ENCODE data around the gene PTPRN2.
"Not testable (repeated sequence)": the region's sequence is repeated elsewhere in the genome, so short reads cannot be mapped to it uniquely, and the experiment has no call there.

The PTPRN2 gene

GRCh38 chr7:157928808-157929425 lies 658.7 kb downstream of the PTPRN2 start:
- no peak for FAIRE-seq

GRCh38 chr7:157928171-157928794 lies 659.3 kb downstream of the PTPRN2 start:
- no peak for FAIRE-seq

GRCh38 chr7:157927313-157927925 lies 660.2 kb downstream of the PTPRN2 start:
- FAIRE-seq: no peak

- FAIRE-seq: no peak
Measured at GRCh38 chr7:157926521-157927150, 661.0 kb downstream of the PTPRN2 start.

GRCh38 chr7:157926107-157926506 lies 661.5 kb downstream of the PTPRN2 start:
- FAIRE-seq: no peak

GRCh38 chr7:157925383-157925875 lies 662.2 kb downstream of the PTPRN2 start:
- FAIRE-seq: no peak

GRCh38 chr7:157923903-157924630 lies 663.6 kb downstream of the PTPRN2 start:
- no peak for FAIRE-seq

- no peak for FAIRE-seq
Measured at GRCh38 chr7:157922576-157922975, 665.0 kb downstream of the PTPRN2 start.

- no peak for FAIRE-seq
Measured at GRCh38 chr7:157918326-157919080, 669.1 kb downstream of the PTPRN2 start.

- FAIRE-seq: no peak
Measured at GRCh38 chr7:157916946-157917640, 670.5 kb downstream of the PTPRN2 start.

- no peak for FAIRE-seq
Measured at GRCh38 chr7:157910446-157910845, 677.2 kb downstream of the PTPRN2 start.

GRCh38 chr7:157910045-157910444 lies 677.6 kb downstream of the PTPRN2 start:
- FAIRE-seq: not testable (repeated sequence)

GRCh38 chr7:157909370-157909769 lies 678.3 kb downstream of the PTPRN2 start:
- no peak for FAIRE-seq

- no peak for FAIRE-seq
Measured at GRCh38 chr7:157908006-157908782, 679.4 kb downstream of the PTPRN2 start.

GRCh38 chr7:157907091-157907490 lies 680.5 kb downstream of the PTPRN2 start:
- no peak for FAIRE-seq

- FAIRE-seq: no peak
Measured at GRCh38 chr7:157906583-157906982, 681.0 kb downstream of the PTPRN2 start.

GRCh38 chr7:157905651-157906461 lies 681.8 kb downstream of the PTPRN2 start:
- FAIRE-seq: no peak

GRCh38 chr7:157904866-157905570 lies 682.6 kb downstream of the PTPRN2 start:
- FAIRE-seq: no peak

- no peak for FAIRE-seq
Measured at GRCh38 chr7:157904211-157904865, 683.3 kb downstream of the PTPRN2 start.

Measured in islet of Langerhans (tissue), 1 donor.